Measurements from ENCODE around the gene PTAFR.

- no peak for TF ChIP-seq CTCF (conservative IDR thresholded peaks at IDR 0.05 in 1 of 2, IDR thresholded peaks at IDR 0.05 in 1 of 2; ENCODE audit: extremely low read depth in 1 of 2, insufficient read depth in 1 of 2, low read depth in 1 of 2, low read length in 2 of 2)
- no peak for TF ChIP-seq EZH2 (IDR thresholded peaks at IDR 0.05; ENCODE audit: borderline replicate concordance, low read length)
Observed at GRCh38 chr1:28178690-28179485, 2.4 kb upstream of the PTAFR start.
